Esophagus squamous epithelium (tissue), 4 donors: ENCODE measurements around the gene SPATA1.

Experiments
- CTCF ChIP-seq, 6 experiments: fragments of 450-650 bp in 4 of 6; fragments of 200-600 bp in 2 of 6; sonication (generic) in 2 of 6; IDR thresholded peaks; one replicate each; pipeline ENCODE4 v1.5.1; 2016 to 2019; ENCODE audit warnings: antibody characterized with exemption in 6 of 6, mild to moderate bottlenecking in 4 of 6, moderate library complexity in 4 of 6
- POLR2A ChIP-seq, 4 donors: fragments of 450-650 bp; IDR thresholded peaks; one replicate each; pipeline ENCODE4 v1.6.1; 2017; ENCODE audit warnings: antibody characterized with exemption in 4 of 4, mild to moderate bottlenecking in 4 of 4, moderate library complexity in 3 of 4

- TF ChIP-seq CTCF (IDR thresholded peaks at IDR 0.05) (no peak), POLR2A (IDR thresholded peaks at IDR 0.05) (no peak)
Observed at GRCh38 chr1:84587099-84587498, 80.9 kb downstream of the SPATA1 start.
